KOPT-K1 (cell line): Measurements from ENCODE around the gene ZNF74.

ENCODE experiments used
- H3K27ac ChIP-seq: fragments of 200-600 bp; sonication (generic); 2 replicates; pipeline ENCODE4 v1.5.1; 2016; ENCODE audit warnings: antibody characterized with exemption, mild to moderate bottlenecking, low read depth, low read length; ENCODE audit not compliant: poor library complexity, severe bottlenecking
- H3K36me3 ChIP-seq: fragments of 200-600 bp; sonication (generic); 2 replicates; pipeline ENCODE4 v1.5.1; 2017; ENCODE audit warnings: antibody characterized with exemption, mild to moderate bottlenecking, low read length, moderate library complexity; ENCODE audit not compliant: insufficient read depth
- H3K9me3 ChIP-seq: fragments of 200-600 bp; sonication (generic); 2 replicates; pipeline ENCODE4 v1.5.1; 2017; ENCODE audit warnings: antibody characterized with exemption, low read length, mild to moderate bottlenecking; ENCODE audit not compliant: insufficient read depth, poor library complexity, severe bottlenecking

ZNF74 gene

GRCh38 chr22:20436768-20437612 is 43.0 kb downstream of the ZNF74 start:
- H3K9me3 ChIP-seq, result no peaks in the 10 kb centered on the region
- H3K27ac ChIP-seq, result no peak overlapping the region
- no peaks in the 10 kb centered on the region; the same call in 1 of the 2 replicates for H3K36me3 ChIP-seq

- H3K36me3 ChIP-seq, result peaks cover 4% of the 10 kb centered on the region; the same call in 1 of the 2 replicates
- no peak within 1 kb of the TSS for H3K27ac ChIP-seq
- no peaks in the 10 kb centered on the region for H3K9me3 ChIP-seq
These were observed 43.9 kb downstream of the ZNF74 start, which contains the start of gene SCARF2 for GRCh38 chr22:20437613-20438426. Gene SCARF2, minus strand, starts transcription at chr22:20437825. Its CDS starts 71 bp downstream, at chr22:20437754.

- H3K27ac ChIP-seq, result no peak overlapping the region
- peaks cover 4% of the 10 kb centered on the region; the same call in 1 of the 2 replicates for H3K36me3 ChIP-seq
- no peaks in the 10 kb centered on the region for H3K9me3 ChIP-seq
These were observed 44.4 kb downstream of the ZNF74 start for GRCh38 chr22:20438427-20438677.

- H3K36me3 ChIP-seq, result peaks cover 4% of the 10 kb centered on the region; the same call in 1 of the 2 replicates
- no peaks in the 10 kb centered on the region for H3K9me3 ChIP-seq
- H3K27ac ChIP-seq, result no peak overlapping the region
These were observed 44.9 kb downstream of the ZNF74 start for GRCh38 chr22:20438678-20439492.

GRCh38 chr22:20439556-20439927 is 45.6 kb downstream of the ZNF74 start:
- Histone ChIP-seq H3K9me3 (no peaks in the 10 kb centered on the region), H3K27ac (no peak overlapping the region), H3K36me3 (peaks cover 9% of the 10 kb centered on the region; the same call in 1 of the 2 replicates)

GRCh38 chr22:20439928-20440575 is 46.1 kb downstream of the ZNF74 start:
- H3K36me3 ChIP-seq, result peaks cover 13% of the 10 kb centered on the region; the same call in 1 of the 2 replicates
- no peak overlapping the region for H3K27ac ChIP-seq

GRCh38 chr22:20440637-20441591 is 47.0 kb downstream of the ZNF74 start:
- no peaks in the 10 kb centered on the region for H3K9me3 ChIP-seq
- H3K36me3 ChIP-seq, result peaks cover 13% of the 10 kb centered on the region; the same call in 1 of the 2 replicates
- no peak overlapping the region for H3K27ac ChIP-seq

More at GRCh38 chr22:20439928-20440575, 46.1 kb downstream of the ZNF74 start:
- no peaks in the 10 kb centered on the region for H3K9me3 ChIP-seq

GRCh38 chr22:20441631-20442484 is 47.9 kb downstream of the ZNF74 start:
- H3K27ac ChIP-seq, result no peak overlapping the region
- no peaks in the 10 kb centered on the region for H3K9me3 ChIP-seq
- H3K36me3 ChIP-seq, result peaks cover 13% of the 10 kb centered on the region; the same call in 1 of the 2 replicates

GRCh38 chr22:20442485-20443284 is 48.7 kb downstream of the ZNF74 start:
- H3K27ac ChIP-seq, result no peak overlapping the region
- H3K9me3 ChIP-seq, result no peaks in the 10 kb centered on the region
- peaks cover 13% of the 10 kb centered on the region; the same call in 1 of the 2 replicates for H3K36me3 ChIP-seq

DNA sequence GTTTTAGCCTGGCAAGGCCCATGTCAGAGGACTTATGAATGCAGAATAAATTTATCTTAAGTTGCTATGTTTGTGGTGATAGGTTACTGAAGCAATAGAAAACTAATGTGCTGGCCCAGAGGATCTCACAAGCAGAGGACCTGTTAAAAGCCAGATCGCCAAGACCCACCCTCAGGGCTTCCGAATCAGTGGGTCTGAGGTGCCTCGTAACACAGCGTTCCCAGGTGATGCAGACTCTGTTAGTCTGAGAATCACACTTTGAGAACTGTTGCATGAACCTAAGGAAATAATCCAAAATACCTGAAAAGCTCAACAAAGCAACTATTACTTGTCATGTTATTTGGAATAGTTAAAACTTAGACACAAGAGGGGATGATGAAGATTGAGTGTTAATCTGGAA is 50.4 kb downstream of the ZNF74 start:
- Histone ChIP-seq H3K36me3 (peaks cover 13% of the 10 kb centered on the region; the same call in 1 of the 2 replicates), H3K27ac (no peak overlapping the region), H3K9me3 (no peaks in the 10 kb centered on the region)

GRCh38 chr22:20446383-20446970 is 52.5 kb downstream of the ZNF74 start:
- Histone ChIP-seq H3K9me3 (no peaks in the 10 kb centered on the region), H3K36me3 (peaks cover 18% of the 10 kb centered on the region; the same call in 1 of the 2 replicates), H3K27ac (no peak overlapping the region)

- no peak overlapping the region for H3K27ac ChIP-seq
These were observed 54.7 kb downstream of the ZNF74 start for GRCh38 chr22:20448630-20449029.

More at GRCh38 chr22:20448630-20449029, 54.7 kb downstream of the ZNF74 start:
- Histone ChIP-seq H3K36me3 (peaks cover 17% of the 10 kb centered on the region; the same call in 1 of the 2 replicates), H3K9me3 (no peaks in the 10 kb centered on the region)
